GM21528 (cell line): ENCODE measurements around the gene DYRK2.
"Not testable (repeated sequence)": the region's sequence is repeated elsewhere in the genome, so short reads cannot be mapped to it uniquely, and the experiment has no call there.

ENCODE experiments used
- ATAC-seq: cut with Tn5 transposase; IDR thresholded peaks from one replicate; pipeline ENCODE4 v1.9.1; 2021; ENCODE audit warnings: mild to moderate bottlenecking, moderate library complexity; ENCODE audit not compliant: unreplicated experiment, low FRiP score

The DYRK2 gene

DNA sequence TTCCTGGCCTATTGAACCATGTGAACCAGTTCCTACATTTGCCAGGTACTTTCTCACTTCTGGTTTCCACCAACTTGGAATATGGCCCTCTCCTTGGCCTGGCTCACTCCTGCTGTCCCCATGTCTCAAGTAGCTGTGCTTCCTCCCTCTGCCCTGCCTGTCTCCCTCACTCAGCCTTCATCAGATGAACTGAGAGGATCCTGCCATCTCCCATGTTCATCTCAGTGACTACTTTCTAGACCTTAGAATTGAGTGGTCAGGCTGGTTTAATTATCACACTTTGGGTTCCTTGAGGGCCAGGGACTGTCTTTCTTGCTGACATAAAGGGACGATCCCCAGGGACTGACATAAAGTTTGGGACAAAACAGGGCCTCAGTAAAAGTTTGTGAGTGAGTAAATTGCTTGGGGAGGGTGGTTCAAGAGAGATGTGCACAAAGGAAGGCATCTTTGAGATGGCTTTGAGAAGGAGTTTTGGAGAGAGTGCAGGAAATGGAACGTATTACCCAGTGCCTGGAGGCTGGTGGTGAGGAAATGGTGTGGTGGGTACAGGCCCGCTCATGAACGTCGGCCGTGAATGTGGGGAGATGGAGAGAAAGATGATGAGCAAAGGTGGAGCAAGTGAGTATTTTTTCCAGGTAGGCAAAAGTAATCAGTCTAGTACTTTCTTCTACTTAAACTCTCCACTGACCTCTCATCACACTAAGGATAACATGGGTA, 20.8 kb downstream of the DYRK2 start:
- no peak for ATAC-seq

DNA sequence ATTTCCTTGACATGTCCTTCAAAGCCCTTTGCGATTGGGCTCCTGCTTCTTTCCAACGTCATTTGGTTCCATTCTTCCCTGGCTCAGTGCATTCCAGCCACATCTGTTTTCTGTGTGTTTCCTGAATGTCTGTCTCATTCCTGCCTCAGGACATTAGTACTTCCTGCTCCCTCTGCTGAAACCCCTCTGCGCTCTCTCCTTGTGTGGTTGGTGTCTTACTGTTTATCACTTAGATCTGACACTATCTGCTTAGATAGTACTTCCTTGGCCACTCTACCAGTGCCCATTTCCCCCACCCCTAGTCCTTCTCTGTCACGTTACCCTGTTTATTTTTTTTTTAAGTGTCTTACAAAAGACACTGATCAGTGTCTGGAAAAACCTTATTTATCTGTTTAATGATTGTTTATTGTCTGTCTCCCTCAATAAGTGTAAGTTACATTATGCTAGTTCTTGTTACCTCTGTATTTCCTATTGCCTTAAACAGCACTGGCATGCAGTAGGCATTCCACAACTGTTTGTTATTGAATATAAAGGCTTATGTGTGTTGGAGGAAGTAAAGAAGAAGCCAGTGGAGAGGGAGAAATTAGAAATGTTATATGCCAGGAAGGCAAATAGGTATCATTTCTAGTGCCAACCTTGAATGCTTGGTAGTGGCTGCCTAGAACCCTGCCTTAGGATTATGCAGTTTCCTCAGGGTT, 21.5 kb downstream of the DYRK2 start:
- ATAC-seq, result no peak

DNA sequence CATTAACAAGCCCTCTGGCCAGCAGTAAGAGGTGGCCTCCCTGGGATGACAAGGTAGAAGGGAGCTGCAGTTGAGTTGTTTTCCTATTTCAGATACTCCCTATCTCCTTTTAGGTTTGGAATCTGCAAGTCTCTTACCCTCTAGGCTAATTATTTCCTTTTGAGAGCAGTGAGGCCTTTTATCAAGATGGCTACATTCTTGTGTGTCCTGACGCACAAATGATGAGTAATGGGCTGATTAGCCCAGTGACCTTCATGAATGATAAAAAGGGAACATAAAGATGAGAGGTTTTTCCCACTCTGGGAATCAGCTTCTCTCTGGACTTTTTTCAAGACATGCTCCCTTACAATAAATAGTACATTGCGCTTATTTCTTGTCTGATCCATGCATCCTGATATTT, 22.9 kb downstream of the DYRK2 start:
- ATAC-seq, result no peak

DNA sequence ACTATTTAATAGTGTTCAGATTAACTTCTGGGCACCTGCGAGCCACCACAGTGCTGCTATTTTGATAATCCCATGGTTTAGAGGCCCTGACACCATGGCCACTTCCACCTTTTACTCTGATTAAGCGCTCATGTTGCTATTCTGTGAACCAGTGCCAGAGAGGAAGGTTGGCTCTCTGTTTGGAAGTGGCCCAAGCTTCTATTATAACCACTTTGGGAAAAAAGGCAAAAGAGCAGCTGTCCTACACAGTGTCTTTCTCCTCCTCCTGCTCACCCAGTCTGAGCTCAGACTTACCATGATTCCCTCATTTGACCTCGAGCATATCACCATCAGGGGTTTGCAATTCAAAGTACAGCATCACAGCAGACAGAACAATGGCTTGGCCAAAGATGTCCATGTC, 23.3 kb downstream of the DYRK2 start:
- no peak for ATAC-seq

DNA sequence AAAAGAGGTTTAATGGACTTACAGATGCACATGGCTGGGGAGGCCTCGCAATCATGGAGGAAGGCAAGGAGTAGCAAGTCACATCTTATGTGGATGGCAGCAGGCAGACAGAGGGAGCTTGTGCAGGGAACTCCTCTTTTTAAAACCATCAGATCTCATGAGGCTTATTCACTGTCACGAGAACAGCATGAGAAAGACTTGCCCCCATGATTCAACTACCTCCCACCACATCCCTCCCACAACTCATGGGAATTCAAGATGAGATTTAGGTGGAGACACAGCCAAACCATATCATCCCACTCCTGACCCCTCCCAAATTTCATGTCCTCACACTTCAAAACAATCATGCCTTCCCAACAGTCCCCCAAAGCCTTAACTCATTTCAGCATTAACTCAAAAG, 24.0 kb downstream of the DYRK2 start:
- not testable (repeated sequence) for ATAC-seq

DNA sequence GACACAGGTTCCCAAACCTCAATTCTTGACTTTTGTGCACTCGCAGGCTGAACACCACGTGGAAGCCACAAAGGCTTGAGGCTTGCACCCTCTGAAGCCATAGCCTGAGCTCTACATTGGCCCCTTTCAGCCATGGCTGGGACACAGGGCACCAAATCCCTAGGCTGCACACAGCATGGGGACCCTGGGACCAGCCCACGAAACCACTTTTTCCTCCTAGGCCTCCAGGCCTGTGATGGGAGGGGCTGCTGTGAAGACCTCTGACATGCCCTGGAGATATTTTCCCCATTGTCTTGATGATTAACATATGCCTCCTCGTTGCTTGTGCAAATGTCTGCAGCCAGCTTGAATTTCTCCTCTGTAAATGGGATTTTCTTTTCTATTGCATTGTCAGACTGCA, 25.0 kb downstream of the DYRK2 start:
- not testable (repeated sequence) for ATAC-seq

DNA sequence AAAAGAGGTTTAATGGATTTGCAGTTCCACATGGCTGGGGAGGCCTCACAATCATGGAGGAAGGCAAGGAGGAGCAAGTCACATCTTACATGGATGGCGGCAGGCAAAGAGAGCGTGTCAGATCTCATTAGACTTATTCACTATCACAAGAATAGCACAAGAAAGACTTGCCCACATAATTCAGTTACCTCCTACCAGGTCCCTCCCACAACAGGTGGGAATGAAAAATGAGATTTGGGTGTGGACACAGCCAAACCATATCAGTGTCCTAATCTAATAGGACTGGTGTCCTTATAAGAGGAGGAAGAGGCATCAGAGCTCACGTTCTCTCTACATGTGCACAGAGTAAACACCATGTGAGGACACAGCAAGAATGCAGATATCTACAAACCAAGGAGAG, 25.9 kb downstream of the DYRK2 start:
- ATAC-seq, result no peak

DNA sequence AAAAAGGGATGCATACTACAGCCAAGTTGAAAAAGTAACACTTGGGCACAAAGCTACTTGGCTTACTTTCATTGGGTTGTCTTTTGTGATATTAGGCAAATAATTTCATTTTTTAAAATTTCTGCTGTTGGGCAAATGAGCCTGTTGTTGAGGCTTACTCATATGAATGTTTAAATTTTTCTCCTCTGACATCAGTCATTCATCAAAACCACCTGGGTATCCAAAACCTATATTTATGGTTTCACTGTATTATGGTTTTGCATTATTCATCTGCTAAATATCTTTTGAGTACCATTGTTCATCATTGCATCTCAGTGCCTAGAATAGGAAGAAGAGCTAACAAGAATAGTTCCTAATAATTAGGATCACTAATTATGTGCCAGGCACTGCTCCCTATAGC, 28.1 kb downstream of the DYRK2 start:
- no peak for ATAC-seq

DNA sequence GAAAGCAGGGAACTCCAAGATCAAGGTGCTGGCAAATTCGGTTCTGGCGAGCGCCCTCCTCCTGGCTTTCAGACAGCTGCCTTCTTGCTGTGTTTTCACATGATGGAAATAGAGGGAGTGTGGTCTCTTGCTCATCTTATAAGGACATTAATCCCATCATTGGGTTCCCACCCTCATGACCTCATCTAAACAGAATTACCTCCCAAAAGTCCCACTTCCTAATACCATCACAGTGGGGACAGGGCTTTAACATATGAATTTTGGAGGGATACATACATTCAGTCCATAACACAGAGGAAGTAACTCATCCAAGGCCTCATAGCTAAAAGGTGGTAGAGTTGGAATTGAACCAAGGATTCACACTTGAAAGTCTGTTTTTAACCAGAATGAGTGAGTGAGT, 28.6 kb downstream of the DYRK2 start:
- ATAC-seq, result no peak

DNA sequence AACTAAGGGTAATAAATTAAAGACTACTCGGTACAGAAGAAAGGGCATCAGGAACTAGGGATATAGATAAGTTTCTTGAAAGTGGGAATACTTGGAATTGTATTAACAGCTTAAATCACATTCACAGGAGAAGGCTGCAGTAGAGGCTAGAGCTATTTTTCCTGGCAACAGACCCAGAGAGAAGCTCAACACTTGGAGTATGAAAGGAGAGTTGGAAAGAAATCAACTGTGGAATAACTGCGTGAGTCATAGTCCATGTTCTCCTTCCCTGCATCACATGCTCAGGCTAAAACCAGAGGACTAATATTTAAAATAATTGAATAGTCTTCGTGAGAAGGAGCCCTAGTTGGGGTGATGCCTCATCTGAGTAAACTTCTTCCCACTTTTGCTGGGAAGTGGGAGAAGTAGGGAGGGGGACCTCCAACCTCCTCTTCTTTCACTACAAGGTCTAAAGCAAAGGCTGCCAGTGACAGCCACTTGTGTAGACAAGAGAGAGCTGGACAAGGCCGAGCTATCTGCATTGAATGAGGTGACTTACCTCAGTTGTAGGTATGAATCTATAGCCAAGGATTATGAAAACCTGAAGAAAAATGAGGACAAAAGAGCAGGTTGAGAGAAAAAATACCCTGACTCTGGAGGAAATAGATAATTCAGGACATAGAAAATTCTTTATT, 32.7 kb downstream of the DYRK2 start:
- ATAC-seq, result no peak

DNA sequence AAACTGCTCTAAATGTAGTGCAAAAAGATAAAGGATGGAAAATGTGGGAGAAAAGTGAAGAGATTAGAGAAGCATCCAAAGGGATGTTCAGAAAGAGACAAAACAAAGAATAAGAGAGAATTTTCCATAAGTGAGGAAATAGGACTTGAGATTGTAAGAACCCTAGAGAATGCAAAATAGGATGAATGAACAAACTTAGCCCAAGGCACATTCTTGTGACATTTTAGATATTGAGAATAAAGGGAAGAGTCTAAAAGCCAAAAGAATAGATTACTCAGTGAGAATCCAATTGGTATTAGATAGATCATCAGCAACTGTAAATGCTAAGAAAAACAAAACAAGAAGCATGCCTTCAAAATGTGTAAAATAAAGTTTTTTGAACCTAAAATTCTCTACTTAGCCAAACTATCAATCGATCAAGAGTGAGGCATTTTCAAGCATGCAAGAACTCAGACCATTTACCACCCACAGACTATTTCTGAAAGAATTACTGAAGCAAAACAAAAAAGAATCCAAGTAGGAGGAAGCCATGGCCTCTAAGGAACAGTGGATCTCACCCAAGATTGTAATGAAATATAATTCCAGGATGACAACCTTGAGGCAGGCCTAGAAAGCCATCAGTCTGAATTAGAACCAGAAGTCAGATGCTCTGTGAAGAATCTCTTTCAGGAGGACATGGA, 33.5 kb downstream of the DYRK2 start:
- ATAC-seq, result no peak

DNA sequence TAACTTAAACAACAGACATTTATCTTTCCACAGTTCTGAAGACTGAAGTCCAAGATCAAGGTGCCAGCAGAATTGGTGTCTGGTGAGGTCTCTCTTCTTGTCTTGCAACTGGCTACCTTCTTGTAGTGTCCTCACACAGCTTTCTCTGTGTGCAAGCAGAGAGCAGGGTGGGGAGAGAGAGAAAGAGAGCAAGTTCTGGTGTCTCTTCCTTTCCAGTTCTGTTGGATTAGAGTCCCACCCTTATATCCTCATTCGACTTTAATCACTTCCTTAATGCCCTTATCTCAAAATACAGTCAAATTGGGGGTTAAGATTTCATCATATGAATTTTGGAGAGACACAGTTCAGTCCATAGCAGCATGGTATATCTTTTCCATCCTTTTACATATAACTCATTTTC, 40.8 kb downstream of the DYRK2 start:
- ATAC-seq, result no peak

DNA sequence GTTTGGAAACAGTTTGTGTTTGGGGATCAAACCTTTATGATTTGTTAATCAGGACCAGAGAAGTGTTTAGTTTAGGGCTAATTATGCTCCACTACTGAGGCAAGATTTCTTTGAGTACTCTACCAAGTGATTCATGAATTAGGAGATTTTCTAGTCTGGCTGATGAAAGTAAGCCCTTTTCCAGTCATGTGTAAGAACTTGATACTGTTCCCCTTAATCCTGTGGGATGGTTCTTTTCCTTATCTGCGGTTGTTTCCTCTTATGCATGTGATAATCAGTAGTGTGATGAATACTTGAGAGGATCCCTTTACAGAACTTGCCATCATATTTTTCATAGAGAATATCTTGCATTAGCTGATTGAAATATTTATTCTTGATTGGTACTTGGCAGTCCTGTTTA, 42.1 kb downstream of the DYRK2 start:
- ATAC-seq, result no peak

DNA sequence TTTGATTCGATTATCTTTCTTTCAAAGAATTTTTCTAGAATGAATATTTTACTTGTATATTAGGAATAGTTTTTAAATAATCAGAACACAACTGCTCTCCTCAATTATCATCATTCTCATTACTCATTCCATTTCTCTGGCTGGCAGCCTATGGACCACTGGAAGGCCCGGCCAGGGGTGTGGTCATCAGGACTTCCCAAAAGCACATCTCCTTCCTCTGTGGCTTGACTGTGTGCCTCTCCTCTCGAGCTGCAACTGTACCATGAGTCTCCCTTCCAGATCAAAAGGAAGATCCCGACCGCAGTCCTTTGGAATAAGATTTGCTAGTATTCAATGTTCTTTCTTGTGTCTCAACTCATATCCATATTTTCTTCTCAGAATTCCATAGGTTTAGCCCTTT, 42.7 kb downstream of the DYRK2 start:
- no peak for ATAC-seq

DNA sequence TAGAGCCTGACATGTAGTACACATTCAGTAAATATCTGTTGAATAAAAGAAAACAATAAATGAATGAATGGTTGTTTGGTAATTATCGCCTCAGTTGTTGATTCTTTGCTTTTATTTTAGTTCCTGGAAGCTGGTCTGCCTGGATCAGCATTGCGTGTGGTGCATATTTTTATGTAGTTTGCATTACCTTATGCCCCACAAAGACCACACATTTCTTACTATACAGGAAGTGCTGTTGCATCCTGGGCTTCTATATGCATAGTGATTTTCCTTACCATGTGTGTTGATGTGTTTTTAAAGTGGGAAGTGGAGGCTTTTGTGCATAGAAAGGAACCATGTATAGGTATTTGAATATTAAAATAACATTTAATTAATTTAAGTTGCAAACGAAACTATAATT, 43.6 kb downstream of the DYRK2 start:
- ATAC-seq, result no peak

DNA sequence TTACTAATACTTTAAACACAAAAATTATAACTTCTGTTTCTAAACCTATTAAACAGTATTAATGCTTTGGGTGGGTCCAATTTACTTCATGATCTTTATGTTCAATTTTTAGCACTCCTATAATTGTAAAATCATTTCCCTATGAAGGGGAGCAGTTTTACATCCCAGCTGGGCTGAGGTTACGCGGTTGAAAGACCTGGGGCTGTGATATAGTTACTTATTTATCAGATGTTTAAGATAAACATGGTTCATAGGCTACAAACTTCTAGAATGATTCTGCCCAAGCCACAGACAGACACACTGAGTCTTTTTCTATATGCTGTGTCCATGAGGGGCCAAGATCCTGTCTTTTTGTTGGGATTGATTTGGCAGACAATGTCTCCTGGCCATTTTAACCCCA, 44.4 kb downstream of the DYRK2 start:
- ATAC-seq, result no peak

DNA sequence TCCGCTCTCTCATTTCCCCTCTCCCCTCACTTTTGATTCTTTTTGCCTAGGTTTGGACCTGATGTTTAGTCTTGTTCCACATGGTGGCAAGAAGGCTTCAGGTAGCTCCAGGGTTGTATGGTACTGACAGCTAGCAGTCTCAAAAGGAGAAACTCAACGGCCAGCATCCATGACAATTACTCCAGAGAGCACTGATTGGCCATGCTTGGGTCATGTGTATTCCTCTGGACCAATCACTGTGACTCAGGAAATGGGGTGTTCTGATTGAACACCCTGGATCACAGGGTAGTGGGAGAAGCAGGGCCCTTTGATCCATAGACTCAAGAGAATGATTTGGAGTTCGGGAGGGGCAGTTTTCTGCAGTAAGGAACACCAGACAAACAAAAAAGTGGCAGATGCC, 45.3 kb downstream of the DYRK2 start:
- ATAC-seq, result no peak

DNA sequence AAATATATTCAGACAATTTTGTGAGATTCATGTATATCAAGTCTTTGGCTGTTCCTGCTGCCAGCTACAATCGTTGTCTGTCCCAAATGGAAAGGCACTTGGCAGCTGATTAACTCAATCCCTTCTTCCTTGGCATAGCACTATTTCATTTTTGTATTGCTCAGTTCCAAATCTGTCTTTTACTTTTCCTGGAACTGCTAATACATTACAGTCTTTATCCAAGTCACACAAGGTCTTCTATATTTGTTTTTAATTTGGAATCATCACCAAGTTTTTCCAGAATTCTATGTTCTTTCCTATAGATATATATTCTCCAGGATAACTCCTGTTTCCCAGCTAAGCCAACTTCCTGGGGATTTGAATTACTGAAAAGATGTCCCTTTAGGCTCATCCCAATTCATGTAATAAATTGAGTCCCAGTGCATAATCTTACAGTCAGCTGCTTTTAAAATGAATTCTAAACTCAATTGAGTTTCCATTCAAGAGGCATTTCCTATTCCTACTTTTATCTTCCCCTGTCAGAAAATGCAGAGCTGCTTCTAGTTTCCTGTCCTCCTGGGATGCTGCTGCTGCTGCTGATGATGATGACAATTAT, 45.9 kb downstream of the DYRK2 start:
- ATAC-seq, result no peak

DNA sequence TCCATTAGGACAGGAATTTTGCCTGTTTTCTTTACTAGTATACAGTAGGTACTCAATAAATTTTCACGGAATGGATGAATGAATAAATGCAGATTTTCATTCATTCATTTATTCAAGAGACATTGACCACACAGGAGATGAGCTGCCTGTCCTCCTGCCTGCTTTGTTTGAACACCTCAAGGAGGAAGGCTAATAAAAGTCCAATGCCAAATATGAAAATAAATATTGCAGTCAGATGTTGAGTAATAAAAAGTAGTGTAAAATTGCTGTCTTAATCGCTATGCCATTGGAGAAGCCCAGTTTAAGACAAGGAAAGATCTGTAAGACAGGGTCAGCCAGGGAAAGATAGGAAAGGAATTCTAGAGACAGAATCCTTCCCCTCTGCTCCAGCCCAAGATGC, 47.4 kb downstream of the DYRK2 start:
- ATAC-seq, result no peak

DNA sequence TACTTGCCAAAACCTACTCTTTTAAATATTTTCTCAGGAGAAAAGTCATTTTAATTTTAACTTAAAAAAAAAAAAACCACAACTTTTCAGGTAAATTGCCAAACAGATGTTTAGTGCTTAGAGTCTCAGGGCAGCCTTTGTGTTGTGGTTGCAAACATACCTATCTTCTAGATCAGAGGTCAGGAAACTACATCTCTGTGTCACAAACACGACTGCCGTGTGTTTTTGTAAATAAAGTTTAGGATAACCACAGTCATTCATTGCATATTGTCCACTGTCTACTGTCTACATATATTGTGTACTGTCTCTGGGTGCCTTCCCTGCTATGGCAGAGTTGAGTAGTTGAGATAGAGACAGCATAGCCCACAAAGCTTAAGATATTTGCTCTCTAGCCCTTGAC, 48.9 kb downstream of the DYRK2 start:
- no peak for ATAC-seq

DNA sequence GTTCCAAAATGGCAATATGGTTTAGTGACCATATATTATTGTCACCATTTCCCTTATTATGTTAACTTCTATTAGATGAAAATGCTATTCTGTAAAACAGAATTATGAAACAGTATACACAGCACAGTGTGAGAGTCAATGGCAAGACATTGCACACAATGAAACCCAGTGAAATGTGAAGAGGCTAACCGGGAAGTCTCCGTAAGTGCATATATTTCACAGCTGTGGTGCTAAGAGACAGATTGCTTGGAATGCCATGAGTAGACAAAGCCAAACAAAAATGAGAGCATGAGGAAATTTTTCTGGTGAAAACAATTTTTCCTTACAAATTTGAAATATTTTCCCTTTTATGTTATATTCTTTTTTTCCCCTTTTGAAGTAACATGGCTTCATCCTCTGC, 49.4 kb downstream of the DYRK2 start:
- no peak for ATAC-seq
